Breast epithelium (tissue), 3 donors: ENCODE measurements around the gene RAP1GAP2.

Experiments used
- CTCF ChIP-seq, 3 donors: fragments of 450-650 bp; IDR thresholded peaks; one replicate each; pipeline ENCODE4 v1.5.1; 2016 to 2017; ENCODE audit warnings: antibody characterized with exemption in 3 of 3, mild to moderate bottlenecking in 3 of 3, moderate library complexity in 3 of 3
- POLR2A ChIP-seq: fragments of 450-650 bp; IDR thresholded peaks from one replicate; pipeline ENCODE4 v1.6.1; 2016; ENCODE audit warnings: antibody characterized with exemption, mild to moderate bottlenecking, moderate library complexity

- no peak for TF ChIP-seq POLR2A
- TF ChIP-seq CTCF (IDR thresholded peaks at IDR 0.05), result no peak
Measured at GRCh38 chr17:2871205-2871604, 75.0 kb downstream of the RAP1GAP2 start.
